H1 (cell line): ENCODE measurements around the gene LARP6. TPM values are rescaled to one million over a fixed set of nuclear protein-coding genes. Genes with fewer than 3 reads are reported as not detected.

ENCODE experiments used
- CTCF ChIA-PET: fragments of 300-600 bp; sonication (Branson Sonifier 250); formaldehyde crosslinking; loops from one replicate; lab custom pipeline; 2021; ENCODE audit not compliant: partially characterized antibody; lab: Charles Lee
- POLR2A ChIA-PET: fragments of 300-600 bp; sonication (Branson Sonifier 250); formaldehyde crosslinking; loops from one replicate; lab custom pipeline; 2021; ENCODE audit warnings: inconsistent platforms; ENCODE audit not compliant: partially characterized antibody; lab: Charles Lee
- DNase-seq, 2 experiments: peaks; one replicate each; pipeline versions ENCODE4 v3.0.0 to v3.0.0-alpha.2; 2010 to 2022; ENCODE audit warnings: low spot score in 2 of 2, low read depth in 1 of 2, mixed read lengths in 1 of 2
- FAIRE-seq: peaks from 2 replicates; lab custom pipeline; 2011; peaks lifted over from hg19 to GRCh38; lab: Jason Lieb, UNC
- H2AFZ ChIP-seq: 2 replicates; pipeline ENCODE4 v1.8.1; 2012; ENCODE audit warnings: low read length, inconsistent platforms
- H2AK5ac ChIP-seq: 2 replicates; pipeline ENCODE4 v1.6.1; 2013; ENCODE audit warnings: low read depth, low read length
- H2BK120ac ChIP-seq: replicated peaks from 2 replicates; pipeline ENCODE3; 2013; ENCODE audit warnings: low read depth, low read length, inconsistent platforms
- H2BK12ac ChIP-seq: 2 replicates; pipeline ENCODE4 v1.6.1; 2013; ENCODE audit warnings: low read depth, low read length
- H2BK15ac ChIP-seq: 2 replicates; pipeline ENCODE4 v1.6.1; 2013; ENCODE audit warnings: low read length
- H2BK20ac ChIP-seq: 2 replicates; pipeline ENCODE4 v1.6.1; 2013; ENCODE audit warnings: low read length
- H2BK5ac ChIP-seq: 2 replicates; pipeline ENCODE4 v1.6.1; 2013; ENCODE audit warnings: low read depth, low read length
- H3K14ac ChIP-seq: 2 replicates; pipeline ENCODE4 v1.6.1; 2013; ENCODE audit warnings: inconsistent platforms; ENCODE audit not compliant: insufficient read length
- H3K18ac ChIP-seq: 2 replicates; pipeline ENCODE4 v1.6.1; 2013; ENCODE audit warnings: low read length; ENCODE audit errors: extremely low read depth
- H3K23ac ChIP-seq: 2 replicates; pipeline ENCODE4 v1.6.1; 2013; ENCODE audit warnings: inconsistent platforms; ENCODE audit not compliant: insufficient read length
- H3K23me2 ChIP-seq: 2 replicates; pipeline ENCODE4 v1.6.1; 2013; ENCODE audit warnings: low read depth, low read length
- H3K27ac ChIP-seq: 2 replicates; pipeline ENCODE4 v1.6.1; 2011; ENCODE audit warnings: low read depth, low read length, inconsistent platforms
- H3K27me3 ChIP-seq, 4 experiments: replicated peaks in 1 of 4; 1 replicate in 1 of 4; 2 replicates in 3 of 4; pipeline versions ENCODE4 v1.6.1 to v1.8.1; 2011 to 2013; ENCODE audit warnings: low read length in 3 of 4, mild to moderate bottlenecking in 3 of 4, inconsistent platforms in 2 of 4, mixed read lengths in 2 of 4, moderate library complexity in 1 of 4; ENCODE audit not compliant: control insufficient read depth in 3 of 4, insufficient read depth in 3 of 4; ENCODE audit errors: extremely low read depth in 1 of 4
- H3K36me3 ChIP-seq, 4 experiments: 2 replicates each; pipeline versions ENCODE4 v1.6.1 to v1.8.1; 2011 to 2013; ENCODE audit warnings: mild to moderate bottlenecking in 4 of 4, low read length in 3 of 4, moderate library complexity in 2 of 4, control low read depth in 1 of 4, inconsistent platforms in 1 of 4; ENCODE audit not compliant: insufficient read depth in 4 of 4, control insufficient read depth in 2 of 4
- H3K4ac ChIP-seq: replicated peaks from 2 replicates; pipeline ENCODE3; 2013; ENCODE audit warnings: low read length, low read depth, mixed read lengths, inconsistent platforms; ENCODE audit not compliant: insufficient read length
- H3K4me1 ChIP-seq, 4 experiments: replicated peaks in 1 of 4; 1 replicate in 1 of 4; 2 replicates in 3 of 4; pipeline versions ENCODE4 v1.6.1 to v1.8.1; 2011 to 2013; ENCODE audit warnings: low read length in 3 of 4, inconsistent platforms in 2 of 4, mixed read lengths in 1 of 4; ENCODE audit not compliant: insufficient read depth in 4 of 4, control insufficient read depth in 3 of 4
- H3K4me2 ChIP-seq, 2 experiments: 2 replicates each; pipeline versions ENCODE4 v1.6.1 to v1.8.1; 2011 to 2013; ENCODE audit warnings: low read depth in 2 of 2, low read length in 2 of 2, control low read depth in 1 of 2, inconsistent platforms in 1 of 2, mild to moderate bottlenecking in 1 of 2; ENCODE audit not compliant: insufficient read depth in 1 of 2
- H3K4me3 ChIP-seq, 4 experiments: fragments of 200-600, 300-600 bp in 1 of 4; sonication (generic), shearing (Covaris generic), sonication (Bioruptor Twin) in 1 of 4; 2 replicates each; pipeline versions ENCODE4 v1.5.1 to v1.8.1; 2011 to 2016; ENCODE audit warnings: low read length in 4 of 4, low read depth in 3 of 4, control low read depth in 2 of 4, inconsistent platforms in 2 of 4, mild to moderate bottlenecking in 2 of 4, mixed read lengths in 1 of 4, moderate library complexity in 1 of 4; ENCODE audit not compliant: insufficient read depth in 2 of 4; ENCODE audit errors: extremely low read depth in 1 of 4
- H3K56ac ChIP-seq: replicated peaks from 2 replicates; pipeline ENCODE3; 2013; ENCODE audit warnings: low read depth, mild to moderate bottlenecking, mixed read lengths, low read length, inconsistent platforms; ENCODE audit not compliant: insufficient read length
- H3K79me1 ChIP-seq: 2 replicates; pipeline ENCODE4 v1.6.1; 2013; ENCODE audit warnings: low read depth, low read length, control low read depth
- H3K79me2 ChIP-seq, 2 experiments: 2 replicates each; pipeline versions ENCODE4 v1.6.1 to v1.8.1; 2012 to 2013; ENCODE audit warnings: low read length in 2 of 2, mild to moderate bottlenecking in 2 of 2, inconsistent platforms in 1 of 2; ENCODE audit not compliant: insufficient read depth in 2 of 2, control insufficient read depth in 1 of 2
- H3K9ac ChIP-seq, 4 experiments: replicated peaks in 1 of 4; 1 replicate in 1 of 4; 2 replicates in 3 of 4; pipeline versions ENCODE4 v1.6.1 to v1.8.1; 2011 to 2013; ENCODE audit warnings: low read depth in 3 of 4, low read length in 3 of 4, control low read depth in 2 of 4, mild to moderate bottlenecking in 2 of 4, moderate library complexity in 2 of 4, inconsistent platforms in 1 of 4; ENCODE audit errors: extremely low read depth in 1 of 4
- H3K9me3 ChIP-seq, 2 experiments: 2 replicates each; pipeline versions ENCODE4 v1.6.1 to v1.8.1; 2012 to 2013; ENCODE audit warnings: mild to moderate bottlenecking in 2 of 2, moderate library complexity in 2 of 2, control low read depth in 1 of 2, inconsistent platforms in 1 of 2, low read depth in 1 of 2, low read length in 1 of 2, mixed read lengths in 1 of 2; ENCODE audit not compliant: insufficient read depth in 2 of 2
- H4K20me1 ChIP-seq, 2 experiments: replicated peaks in 1 of 2; 2 replicates each; pipeline versions ENCODE3 to v1.8.1; 2011 to 2013; ENCODE audit warnings: inconsistent platforms in 2 of 2, low read length in 2 of 2, mild to moderate bottlenecking in 1 of 2; ENCODE audit not compliant: insufficient read depth in 2 of 2, control insufficient read depth in 1 of 2
- H4K5ac ChIP-seq: 2 replicates; pipeline ENCODE4 v1.6.1; 2013; ENCODE audit warnings: low read length, low read depth, mixed read lengths, inconsistent platforms; ENCODE audit not compliant: insufficient read length
- H4K8ac ChIP-seq: 2 replicates; pipeline ENCODE4 v1.8.0; 2013; ENCODE audit warnings: mild to moderate bottlenecking, moderate library complexity, low read length, inconsistent platforms; ENCODE audit not compliant: insufficient read depth; ENCODE audit errors: extremely low read depth
- H4K91ac ChIP-seq: replicated peaks from 2 replicates; pipeline ENCODE3; 2013; ENCODE audit warnings: low read length, mixed read lengths, inconsistent platforms; ENCODE audit not compliant: insufficient read length
- CHD2 ChIP-seq: IDR thresholded peaks from 2 replicates; pipeline ENCODE4 v1.6.1; 2012; ENCODE audit warnings: low read length, improper control_type of control experiment
- EGR1 ChIP-seq: IDR thresholded peaks from 2 replicates; pipeline ENCODE4 v1.6.1; 2011; ENCODE audit warnings: low read depth, low read length, borderline replicate concordance
- FOSL1 ChIP-seq: IDR thresholded peaks from 2 replicates; pipeline ENCODE4 v1.6.1; 2011; ENCODE audit warnings: mild to moderate bottlenecking, low read depth, low read length, moderate library complexity; ENCODE audit not compliant: insufficient read depth
- JUND ChIP-seq: IDR thresholded peaks from 2 replicates; pipeline ENCODE4 v1.6.1; 2011; ENCODE audit warnings: mild to moderate bottlenecking, improper control_type of control experiment, low read length
- KDM1A ChIP-seq: fragments of 200-600, 300-600 bp; sonication (generic); IDR thresholded peaks from 2 replicates; pipeline ENCODE4 v1.7.1; 2016; ENCODE audit warnings: mild to moderate bottlenecking, low read length, borderline replicate concordance
- NRF1 ChIP-seq: IDR thresholded peaks from 2 replicates; pipeline ENCODE4 v1.6.1; 2011; ENCODE audit warnings: mild to moderate bottlenecking, low read depth, low read length, improper control_type of control experiment
- POLR2AphosphoS5 ChIP-seq: IDR thresholded peaks from 2 replicates; pipeline ENCODE4 v1.6.1; 2011; ENCODE audit warnings: low read depth, low read length
- RXRA ChIP-seq: IDR thresholded peaks from 2 replicates; pipeline ENCODE4 v1.6.1; 2011; ENCODE audit warnings: low read depth, mild to moderate bottlenecking, low read length, moderate library complexity; ENCODE audit not compliant: insufficient read depth
- SP1 ChIP-seq: IDR thresholded peaks from 2 replicates; pipeline ENCODE4 v1.6.1; 2011; ENCODE audit warnings: low read depth, low read length
- WGBS, 2 experiments: shearing (Covaris generic) in 1 of 2; methylation state at CpG; one replicate each; pipeline versions ENCODE4 v1.1.6 to v1.1.7; 2013 to 2015; ENCODE audit warnings: low lambda C conversion rate in 2 of 2, mixed read lengths in 2 of 2, inconsistent platforms in 1 of 2, low coverage in 1 of 2, missing lambda C conversion rate in 1 of 2; ENCODE audit not compliant: insufficient replicate concordance in 2 of 2, insufficient coverage in 1 of 2, insufficient read length in 1 of 2; ENCODE audit errors: extremely low coverage in 1 of 2, missing lambda C conversion rate in 1 of 2; 5-methylcytosine and 5-hydroxymethylcytosine counted together
- polyA plus RNA-seq, 7 experiments: library from polyadenylated mRNA; depleted of rRNA in 3 of 7; stranded (reverse) in 5 of 7; unstranded in 2 of 7; fragments of >200 nt in 5 of 7; fragments of 200-250 nt in 2 of 7; gene quantifications; 1 replicate in 5 of 7; 2 replicates in 1 of 7; 4 replicates in 1 of 7; pipeline versions ENCODE4 v1.2.1 to v1.2.3, GENCODE V29; 2011 to 2013; ENCODE audit warnings: missing spikeins in 2 of 7, mixed read lengths in 2 of 7
- total RNA-seq: library from RNA; stranded (reverse); fragmentation: NEBNext Ultra II Directional; extraction: Animal tissue kit (Norgen Biotek cat#: 25700); gene quantifications from 2 replicates; pipeline ENCODE4 v1.2.1, GENCODE V29; 2021
- TF ChIP-seq, protein P1 (sequence below): IDR thresholded peaks from 2 replicates; pipeline ENCODE4 v1.6.1; 2012; ENCODE audit warnings: low read length, inconsistent platforms
- TF ChIP-seq, protein P2 (sequence below): IDR thresholded peaks from 2 replicates; pipeline ENCODE4 v1.6.1; 2011; ENCODE audit warnings: low read length, improper control_type of control experiment
- TF ChIP-seq, protein P3 (sequence below): IDR thresholded peaks from 2 replicates; pipeline ENCODE4 v1.6.1; 2012; ENCODE audit warnings: inconsistent platforms

LARP6 gene
- total and polyA plus RNA-seq, 2 of the 8 experiments (the other 6 are each of a cell fraction or from before 2014, with no cell fraction given) = 21.0 to 24.7 TPM

DNA sequence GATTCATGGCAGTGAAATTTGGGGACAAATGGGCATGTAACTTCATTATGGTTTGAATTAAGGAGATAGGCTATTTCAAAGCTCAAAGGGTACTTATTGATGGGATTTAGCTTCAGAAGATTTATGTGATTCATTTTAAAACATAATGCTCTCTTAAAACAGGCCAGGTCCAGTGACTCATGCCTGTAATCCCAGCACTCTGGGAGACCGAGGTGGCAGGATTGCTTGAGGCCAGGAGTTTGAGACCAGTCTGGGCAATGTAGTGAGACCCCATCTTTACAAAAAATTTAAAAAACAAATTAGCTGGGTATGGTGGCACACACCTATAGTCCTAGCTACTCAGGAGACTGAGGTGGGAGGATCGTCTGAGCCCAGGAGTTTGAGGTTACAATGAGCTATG, 26.8 kb upstream of the LARP6 start:
- Histone ChIP-seq H4K20me1 (no peaks in the 10 kb centered on the region), H3K27me3 (no peaks in the 10 kb centered on the region), H4K5ac (no peak overlapping the region), H3K27ac (no peak overlapping the region), H3K4me1 (no peaks in the 10 kb centered on the region), H3K9ac (no peak overlapping the region), H3K56ac (no peak overlapping the region), H2AK5ac (no peak overlapping the region), H4K8ac (no peak overlapping the region), H3K23me2 (no peaks in the 10 kb centered on the region), H3K9me3 (no peaks in the 10 kb centered on the region), H2AFZ (no peak overlapping the region), H3K4ac (no peak overlapping the region), H2BK5ac (no peak overlapping the region), H3K4me3 (no peak overlapping the region), H2BK20ac (no peak overlapping the region), H3K79me2 (no peaks in the 10 kb centered on the region), H2BK12ac (no peak overlapping the region), H3K18ac (no peak overlapping the region), H4K91ac (no peak overlapping the region), H3K79me1 (no peaks in the 10 kb centered on the region), H3K23ac (no peak overlapping the region), H3K4me2 (no peak overlapping the region), H3K14ac (no peak overlapping the region), H2BK120ac (no peak overlapping the region), H3K36me3 (no peaks in the 10 kb centered on the region), H2BK15ac (no peak overlapping the region)
- ChIA-PET POLR2A (no interaction called here), CTCF (interaction anchor here (0.7 to 0.8 kb wide), 2 partner anchors 13 to 685 kb away, joined by 3 to 4 read pairs; partner anchors contain the start of gene LRRC49)
- DNase-seq = no peak
- no peak for TF ChIP-seq JUND
- TF ChIP-seq EGR1 = no peak
- no peak for TF ChIP-seq KDM1A
- no peak for TF ChIP-seq RXRA
- no peak for TF ChIP-seq NRF1
- TF ChIP-seq, protein P1, sequence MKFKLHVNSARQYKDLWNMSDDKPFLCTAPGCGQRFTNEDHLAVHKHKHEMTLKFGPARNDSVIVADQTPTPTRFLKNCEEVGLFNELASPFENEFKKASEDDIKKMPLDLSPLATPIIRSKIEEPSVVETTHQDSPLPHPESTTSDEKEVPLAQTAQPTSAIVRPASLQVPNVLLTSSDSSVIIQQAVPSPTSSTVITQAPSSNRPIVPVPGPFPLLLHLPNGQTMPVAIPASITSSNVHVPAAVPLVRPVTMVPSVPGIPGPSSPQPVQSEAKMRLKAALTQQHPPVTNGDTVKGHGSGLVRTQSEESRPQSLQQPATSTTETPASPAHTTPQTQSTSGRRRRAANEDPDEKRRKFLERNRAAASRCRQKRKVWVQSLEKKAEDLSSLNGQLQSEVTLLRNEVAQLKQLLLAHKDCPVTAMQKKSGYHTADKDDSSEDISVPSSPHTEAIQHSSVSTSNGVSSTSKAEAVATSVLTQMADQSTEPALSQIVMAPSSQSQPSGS = no peak
- TF ChIP-seq CHD2 = no peak
- TF ChIP-seq SP1 = no peak
- no peak for TF ChIP-seq FOSL1
- TF ChIP-seq, protein P2, sequence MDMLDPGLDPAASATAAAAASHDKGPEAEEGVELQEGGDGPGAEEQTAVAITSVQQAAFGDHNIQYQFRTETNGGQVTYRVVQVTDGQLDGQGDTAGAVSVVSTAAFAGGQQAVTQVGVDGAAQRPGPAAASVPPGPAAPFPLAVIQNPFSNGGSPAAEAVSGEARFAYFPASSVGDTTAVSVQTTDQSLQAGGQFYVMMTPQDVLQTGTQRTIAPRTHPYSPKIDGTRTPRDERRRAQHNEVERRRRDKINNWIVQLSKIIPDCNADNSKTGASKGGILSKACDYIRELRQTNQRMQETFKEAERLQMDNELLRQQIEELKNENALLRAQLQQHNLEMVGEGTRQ = no peak
- no peak for TF ChIP-seq POLR2AphosphoS5
- TF ChIP-seq, protein P3, sequence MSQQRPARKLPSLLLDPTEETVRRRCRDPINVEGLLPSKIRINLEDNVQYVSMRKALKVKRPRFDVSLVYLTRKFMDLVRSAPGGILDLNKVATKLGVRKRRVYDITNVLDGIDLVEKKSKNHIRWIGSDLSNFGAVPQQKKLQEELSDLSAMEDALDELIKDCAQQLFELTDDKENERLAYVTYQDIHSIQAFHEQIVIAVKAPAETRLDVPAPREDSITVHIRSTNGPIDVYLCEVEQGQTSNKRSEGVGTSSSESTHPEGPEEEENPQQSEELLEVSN = no peak
- no peak for FAIRE-seq
- 77% methylated on average over 2 of the region's 2 CpGs; no CpG with 5 or more reads in 1 of the 2 experiments for WGBS, 2 experiments
